HG03354 (cell line): ENCODE measurements around the gene RPS6KA2.

ENCODE experiments used
- ATAC-seq: cut with Tn5 transposase; IDR thresholded peaks from one replicate; pipeline ENCODE4 v1.9.1; 2021; ENCODE audit warnings: mild to moderate bottlenecking; ENCODE audit not compliant: unreplicated experiment, poor library complexity, severe bottlenecking

The RPS6KA2 gene

GRCh38 chr6:166657531-166657930 lies 30.5 kb upstream of the RPS6KA2 start:
- no peak for ATAC-seq

- no peak for ATAC-seq
Measured at GRCh38 chr6:166656230-166657151, 29.4 kb upstream of the RPS6KA2 start.

GRCh38 chr6:166655713-166656229 lies 28.7 kb upstream of the RPS6KA2 start:
- no peak for ATAC-seq

GRCh38 chr6:166655251-166655650 lies 28.2 kb upstream of the RPS6KA2 start:
- ATAC-seq = no peak

- no peak for ATAC-seq
Measured at GRCh38 chr6:166654573-166654972, 27.5 kb upstream of the RPS6KA2 start.

GRCh38 chr6:166653639-166653941 lies 26.5 kb upstream of the RPS6KA2 start:
- ATAC-seq = no peak

- no peak for ATAC-seq
Measured at GRCh38 chr6:166650824-166651807, 24.1 kb upstream of the RPS6KA2 start.

GRCh38 chr6:166650047-166650446 lies 23.0 kb upstream of the RPS6KA2 start:
- ATAC-seq = no peak

GRCh38 chr6:166648846-166649245 lies 21.8 kb upstream of the RPS6KA2 start:
- no peak for ATAC-seq

GRCh38 chr6:166647896-166648295 lies 20.8 kb upstream of the RPS6KA2 start:
- no peak for ATAC-seq

- no peak for ATAC-seq
Measured at GRCh38 chr6:166646716-166647115, 19.7 kb upstream of the RPS6KA2 start.

- no peak for ATAC-seq
Measured at GRCh38 chr6:166645896-166646295, 18.8 kb upstream of the RPS6KA2 start.

GRCh38 chr6:166644681-166645080 lies 17.6 kb upstream of the RPS6KA2 start:
- ATAC-seq = no peak

- ATAC-seq = no peak
Measured at GRCh38 chr6:166643891-166644590, 17.0 kb upstream of the RPS6KA2 start.

GRCh38 chr6:166642646-166643045 lies 15.6 kb upstream of the RPS6KA2 start:
- ATAC-seq = no peak

- ATAC-seq = no peak
Measured at GRCh38 chr6:166640342-166641043, 13.4 kb upstream of the RPS6KA2 start.

- no peak for ATAC-seq
Measured at GRCh38 chr6:166639921-166640320, 12.9 kb upstream of the RPS6KA2 start.

GRCh38 chr6:166638573-166638964 lies 11.5 kb upstream of the RPS6KA2 start:
- ATAC-seq = no peak
